ENCODE results near the gene HINT2.

DNA sequence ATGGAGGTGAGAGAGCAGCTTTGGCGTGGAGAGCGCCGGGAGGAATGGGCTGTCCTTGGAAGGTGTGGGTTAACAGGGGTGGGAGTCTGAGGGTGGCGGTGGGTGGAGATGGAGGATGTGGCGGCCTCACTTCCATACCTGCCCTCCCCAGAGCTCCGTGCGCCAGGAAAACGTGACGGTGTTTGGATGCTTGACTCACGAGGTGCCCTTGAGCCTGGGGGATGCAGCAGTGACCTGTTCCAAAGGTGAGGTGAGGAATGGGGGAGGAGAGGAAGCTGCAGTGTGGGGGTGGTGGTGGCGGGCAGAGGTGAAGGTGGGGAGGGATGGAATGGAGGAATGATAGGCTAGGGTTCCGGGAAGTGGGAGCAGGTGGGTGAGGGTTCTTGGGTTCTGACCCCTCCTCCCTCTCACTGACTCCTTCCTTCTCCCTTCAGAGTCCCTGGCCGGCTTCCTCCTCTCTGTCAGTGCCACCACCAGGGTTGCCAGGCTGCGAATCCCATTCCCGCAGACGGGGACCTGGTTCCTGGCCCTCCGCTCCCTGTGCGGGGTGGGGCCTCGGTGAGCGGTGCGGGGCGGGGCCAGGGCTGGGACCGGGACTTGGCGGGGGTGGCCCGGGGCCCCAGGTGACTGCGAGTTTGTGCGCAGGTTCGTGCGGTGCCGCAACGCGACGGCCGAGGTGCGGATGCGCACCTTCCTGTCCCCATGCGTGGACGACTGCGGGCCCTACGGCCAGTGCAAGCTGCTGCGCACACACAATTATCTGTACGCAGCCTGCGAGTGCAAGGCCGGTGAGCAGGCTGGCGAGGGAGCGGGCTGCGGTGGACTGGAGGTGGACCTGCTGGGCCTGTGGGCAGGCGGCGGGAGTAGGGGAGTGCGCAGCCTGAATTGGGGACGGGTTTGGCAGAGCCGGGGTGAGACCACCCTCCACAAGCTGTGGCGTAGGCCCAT, 31.3 kb upstream of the HINT2 start:
- TF ChIP-seq, protein P1, sequence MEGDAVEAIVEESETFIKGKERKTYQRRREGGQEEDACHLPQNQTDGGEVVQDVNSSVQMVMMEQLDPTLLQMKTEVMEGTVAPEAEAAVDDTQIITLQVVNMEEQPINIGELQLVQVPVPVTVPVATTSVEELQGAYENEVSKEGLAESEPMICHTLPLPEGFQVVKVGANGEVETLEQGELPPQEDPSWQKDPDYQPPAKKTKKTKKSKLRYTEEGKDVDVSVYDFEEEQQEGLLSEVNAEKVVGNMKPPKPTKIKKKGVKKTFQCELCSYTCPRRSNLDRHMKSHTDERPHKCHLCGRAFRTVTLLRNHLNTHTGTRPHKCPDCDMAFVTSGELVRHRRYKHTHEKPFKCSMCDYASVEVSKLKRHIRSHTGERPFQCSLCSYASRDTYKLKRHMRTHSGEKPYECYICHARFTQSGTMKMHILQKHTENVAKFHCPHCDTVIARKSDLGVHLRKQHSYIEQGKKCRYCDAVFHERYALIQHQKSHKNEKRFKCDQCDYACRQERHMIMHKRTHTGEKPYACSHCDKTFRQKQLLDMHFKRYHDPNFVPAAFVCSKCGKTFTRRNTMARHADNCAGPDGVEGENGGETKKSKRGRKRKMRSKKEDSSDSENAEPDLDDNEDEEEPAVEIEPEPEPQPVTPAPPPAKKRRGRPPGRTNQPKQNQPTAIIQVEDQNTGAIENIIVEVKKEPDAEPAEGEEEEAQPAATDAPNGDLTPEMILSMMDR (conservative IDR thresholded peaks at IDR 0.05; ENCODE audit: low read depth, low read length): no peak
- no peak for TF ChIP-seq EZH2 (IDR thresholded peaks at IDR 0.05; ENCODE audit: borderline replicate concordance, low read depth, low read length, poor library complexity, severe bottlenecking)

Data from A673 (cell line).